G401.6 (cell line): ENCODE data around the gene FANK1.
"Not testable (repeated sequence)": the region's sequence is repeated elsewhere in the genome, so short reads cannot be mapped to it uniquely, and the experiment has no call there.

Source experiments
- FAIRE-seq: peaks from 2 replicates; lab custom pipeline; 2012; peaks lifted over from hg19 to GRCh38; lab: Jason Lieb, UNC

Gene FANK1

DNA sequence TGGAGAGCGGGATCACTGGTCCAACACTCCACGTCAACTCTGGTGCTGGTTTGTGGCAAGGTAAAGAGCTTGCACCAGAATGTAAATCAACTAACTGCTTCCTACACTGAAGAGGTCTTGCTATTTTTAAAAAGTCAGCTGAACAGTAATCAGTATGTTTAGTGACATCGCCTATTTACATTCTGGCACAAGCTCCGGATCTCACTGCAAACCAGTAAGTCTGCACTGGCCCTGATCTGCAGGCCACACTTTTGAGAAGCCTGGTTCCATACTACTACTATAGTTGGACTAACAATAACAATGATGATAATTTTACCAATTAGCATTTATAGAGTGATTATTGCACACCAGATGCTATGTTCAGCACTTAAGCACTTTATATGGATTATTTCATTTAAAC lies 6.9 kb upstream of the FANK1 start:
- not testable (repeated sequence) for FAIRE-seq

DNA sequence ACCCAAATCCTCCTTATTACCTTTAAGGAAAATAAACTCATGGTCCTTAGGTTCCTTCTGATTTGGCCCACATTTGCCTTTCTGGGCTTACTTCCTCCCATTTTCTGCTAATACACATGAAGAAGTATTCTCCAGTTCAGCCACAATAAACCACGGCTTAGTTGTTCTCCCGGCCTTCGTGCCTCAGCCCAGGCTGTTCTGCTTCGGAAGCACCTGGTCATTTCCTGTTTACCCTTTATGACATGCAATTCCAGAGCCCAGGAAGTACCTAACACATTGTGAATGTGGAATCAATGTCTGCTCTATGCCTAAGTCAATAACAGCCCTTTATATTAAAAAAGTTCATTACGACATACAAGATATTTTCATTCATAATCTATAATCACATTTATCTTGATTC lies 4.0 kb upstream of the FANK1 start:
- not testable (repeated sequence) for FAIRE-seq

DNA sequence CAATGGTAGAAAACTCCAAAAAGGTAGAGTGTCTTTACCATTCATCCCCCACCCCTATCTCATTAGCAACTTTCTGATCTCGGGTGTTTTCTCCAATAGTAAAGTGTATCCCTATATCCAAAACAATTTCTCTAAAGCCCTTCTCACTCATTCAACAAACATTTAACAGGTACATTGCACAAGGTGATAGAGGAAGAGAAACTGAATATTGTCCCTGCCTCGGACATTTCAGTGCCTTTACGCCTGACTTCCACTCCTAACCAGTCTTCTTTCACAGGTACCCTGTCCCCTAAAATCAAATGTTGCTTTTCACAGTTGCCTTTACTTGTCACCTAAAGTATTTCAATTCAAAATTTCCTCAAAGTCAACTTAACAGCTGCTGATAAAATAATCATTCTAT lies 2.2 kb upstream of the FANK1 start:
- not testable (repeated sequence) for FAIRE-seq

DNA sequence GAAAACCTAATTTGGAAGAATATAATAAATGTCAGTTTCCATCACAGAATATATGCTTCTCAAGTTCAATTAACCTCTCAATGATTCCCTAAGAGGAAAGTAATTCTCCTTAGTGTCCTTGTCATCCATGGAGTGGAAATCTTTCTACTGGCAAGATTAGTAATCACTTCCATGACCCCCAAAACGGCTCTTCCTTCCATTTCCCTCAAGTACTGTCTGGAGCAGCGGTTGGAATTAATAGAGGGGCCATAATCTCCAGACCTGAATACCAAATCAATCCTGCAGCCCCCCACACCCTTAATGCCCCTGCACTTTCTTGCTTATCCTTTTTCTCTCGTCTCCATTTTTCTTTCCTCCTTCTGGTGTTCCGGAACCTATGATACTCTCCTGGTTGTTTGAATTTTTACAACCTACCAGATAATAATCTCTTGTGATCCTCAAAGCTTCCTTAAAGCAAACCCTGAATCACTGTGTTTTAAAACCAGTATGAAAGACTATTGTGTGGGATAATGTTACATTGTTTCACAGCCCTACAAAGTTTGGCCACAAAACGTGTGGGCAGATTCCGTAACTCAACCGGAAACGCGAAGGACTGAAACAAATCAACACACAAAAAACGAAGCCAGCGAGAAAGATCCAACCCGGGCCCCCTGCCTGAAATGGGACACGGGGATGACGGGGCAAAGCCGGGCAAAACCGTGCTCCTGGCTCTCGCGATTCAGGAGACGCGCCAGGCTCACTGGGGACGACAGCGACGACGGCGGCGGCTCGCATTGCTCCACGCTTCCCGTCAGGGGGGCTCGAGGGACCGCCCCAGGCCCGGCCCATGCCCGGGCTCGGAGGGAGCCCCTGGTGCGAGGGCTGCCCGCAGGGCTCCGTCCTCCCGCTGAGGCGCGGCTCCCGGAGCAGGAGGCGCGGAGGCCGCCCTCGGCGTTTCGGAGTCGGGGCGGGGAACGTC lies 955 bp upstream of the FANK1 start:
- FAIRE-seq, result not testable (repeated sequence)

DNA sequence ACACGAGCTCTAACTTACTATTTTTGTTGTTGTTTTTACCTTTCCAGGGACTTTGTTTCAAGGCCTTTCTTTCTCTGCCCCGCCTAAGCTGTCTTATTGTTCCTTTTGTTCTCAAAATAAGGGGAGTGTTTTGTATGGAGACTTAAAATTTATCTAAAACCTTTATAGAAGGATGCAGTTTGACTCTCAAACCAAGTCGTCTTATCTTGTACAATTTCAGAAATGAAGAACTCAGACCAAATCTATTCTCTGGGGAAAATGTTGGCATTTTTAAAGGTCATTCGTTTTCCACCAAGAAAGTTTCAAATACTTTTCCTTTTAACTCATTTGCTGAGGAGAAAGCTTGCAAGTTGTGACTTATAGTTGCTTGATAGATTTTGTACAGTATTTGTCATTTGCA lies 953 bp downstream of the FANK1 start:
- FAIRE-seq, result not testable (repeated sequence)

DNA sequence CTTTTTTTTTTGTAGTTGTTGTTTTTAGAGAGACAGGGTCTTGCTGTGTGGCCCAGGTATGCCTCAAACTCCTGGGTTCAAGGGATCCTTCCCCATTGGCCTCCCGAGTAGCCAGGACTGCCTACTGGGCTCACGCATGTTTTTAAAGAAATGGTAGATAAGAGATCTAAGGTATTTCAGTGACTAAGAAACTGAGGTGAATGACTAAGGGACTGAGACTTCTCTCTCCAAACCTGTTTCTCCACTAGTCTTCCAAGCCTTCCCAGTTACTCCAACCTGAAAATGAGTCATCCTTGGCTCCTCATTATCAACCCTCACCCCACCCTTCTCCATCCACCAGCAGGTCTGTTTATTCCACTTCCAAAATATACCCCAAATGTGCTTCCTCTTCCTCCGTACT lies 4.6 kb downstream of the FANK1 start:
- not testable (repeated sequence) for FAIRE-seq

DNA sequence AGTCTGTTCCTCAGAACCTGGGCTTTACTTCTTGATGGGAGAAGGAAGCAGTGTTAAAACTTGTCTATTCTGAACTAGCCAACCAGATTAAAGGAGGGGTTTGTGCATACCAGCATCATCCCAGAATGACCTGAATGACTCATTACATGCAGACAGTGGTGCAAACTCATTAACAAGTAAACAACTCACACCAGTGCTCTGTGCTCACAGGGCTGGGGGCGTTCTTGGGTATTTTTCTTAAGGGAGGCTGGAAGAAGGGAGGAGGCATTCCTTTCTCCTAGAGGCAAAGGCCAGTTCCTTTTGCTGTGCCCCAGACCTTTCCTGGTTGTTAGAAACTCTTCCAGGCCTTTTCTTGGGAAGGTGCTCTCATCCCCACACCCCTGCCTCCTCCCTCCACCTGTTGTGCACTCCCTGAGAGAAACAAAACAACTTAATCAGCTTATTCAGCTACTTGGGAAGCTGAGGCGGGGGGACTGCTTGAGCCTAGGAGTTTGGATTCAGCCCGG lies 6.8 kb downstream of the FANK1 start:
- FAIRE-seq, result not testable (repeated sequence)

DNA sequence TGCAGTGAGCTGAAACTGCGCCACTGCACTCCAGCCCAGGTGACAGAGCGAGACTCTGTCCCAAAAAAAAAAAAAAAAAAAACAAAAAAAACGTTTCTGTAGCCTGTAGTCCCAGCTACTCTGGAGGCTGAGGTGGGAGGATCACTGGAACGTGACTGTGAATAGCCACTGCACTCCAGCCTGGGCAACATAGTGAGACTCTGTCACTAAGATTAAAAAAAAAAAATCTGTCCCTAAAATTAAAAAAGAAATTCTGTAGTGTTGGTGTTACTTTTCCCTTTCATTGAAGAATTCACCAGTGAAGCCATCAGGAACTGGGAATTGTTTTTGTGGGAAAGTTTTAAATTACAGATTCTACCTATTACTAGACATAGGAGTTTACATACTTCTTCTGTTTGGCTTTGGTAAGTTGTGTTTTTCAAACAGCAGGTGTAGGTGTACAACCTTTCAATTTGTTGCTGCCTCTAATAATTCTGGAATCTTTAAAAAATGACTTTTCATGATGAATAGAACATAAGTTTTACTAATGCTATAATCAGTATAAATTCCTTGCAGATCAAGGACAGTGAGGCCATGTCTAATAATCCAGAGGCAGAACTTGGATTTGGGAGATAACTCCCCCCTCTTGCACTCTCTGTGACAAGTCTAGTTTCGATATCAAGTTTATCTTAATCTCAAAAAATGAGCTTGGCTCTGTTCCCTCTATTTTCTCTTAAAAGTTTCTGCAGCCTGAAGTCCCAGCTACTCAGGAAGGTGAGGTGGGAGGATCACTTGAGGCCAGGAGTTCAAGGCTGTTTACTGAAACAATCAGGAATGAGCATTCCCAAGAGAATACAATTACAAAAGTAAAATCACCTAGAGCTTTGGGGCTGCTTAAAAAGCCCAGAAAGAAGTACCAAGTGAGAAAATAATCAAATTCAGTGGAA lies 9.0 kb downstream of the FANK1 start:
- FAIRE-seq, result not testable (repeated sequence)

DNA sequence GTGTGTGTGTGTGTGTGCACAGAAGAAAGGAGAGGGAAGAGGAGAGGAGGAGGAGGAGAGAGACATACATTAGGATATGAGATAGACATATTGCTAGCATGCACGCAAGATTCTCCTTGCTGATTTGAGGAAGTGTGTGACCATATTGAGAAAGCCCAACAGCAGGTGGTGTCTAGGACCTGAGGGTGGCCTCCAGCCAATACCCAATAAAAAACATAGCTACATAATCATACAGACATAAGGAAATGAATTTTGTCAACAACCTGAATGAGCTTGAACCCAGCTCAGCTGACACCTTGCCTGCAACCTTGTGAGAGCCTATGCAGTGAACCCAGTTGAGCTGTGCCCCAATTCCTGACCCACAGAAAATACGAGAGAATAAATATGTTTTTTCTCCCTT lies 11.2 kb downstream of the FANK1 start:
- not testable (repeated sequence) for FAIRE-seq

DNA sequence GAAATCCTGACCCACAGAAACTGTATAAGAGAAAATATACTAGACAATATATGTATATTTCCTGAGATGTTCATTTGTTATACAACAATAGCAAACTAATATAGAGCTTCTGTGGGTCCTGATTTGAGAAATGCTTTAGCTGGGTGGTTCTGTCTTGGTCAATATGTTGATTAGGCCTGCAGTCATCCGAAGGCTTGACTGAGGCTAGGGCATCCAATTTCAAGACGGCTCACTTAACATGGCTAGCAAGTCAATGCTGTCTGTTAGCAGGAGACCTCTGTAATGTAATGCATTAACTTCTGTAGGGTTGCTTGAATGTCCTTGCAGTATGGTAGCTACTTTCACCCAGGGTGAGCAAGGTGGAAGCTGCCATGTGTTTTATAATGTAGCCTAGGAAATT lies 12.4 kb downstream of the FANK1 start:
- not testable (repeated sequence) for FAIRE-seq

DNA sequence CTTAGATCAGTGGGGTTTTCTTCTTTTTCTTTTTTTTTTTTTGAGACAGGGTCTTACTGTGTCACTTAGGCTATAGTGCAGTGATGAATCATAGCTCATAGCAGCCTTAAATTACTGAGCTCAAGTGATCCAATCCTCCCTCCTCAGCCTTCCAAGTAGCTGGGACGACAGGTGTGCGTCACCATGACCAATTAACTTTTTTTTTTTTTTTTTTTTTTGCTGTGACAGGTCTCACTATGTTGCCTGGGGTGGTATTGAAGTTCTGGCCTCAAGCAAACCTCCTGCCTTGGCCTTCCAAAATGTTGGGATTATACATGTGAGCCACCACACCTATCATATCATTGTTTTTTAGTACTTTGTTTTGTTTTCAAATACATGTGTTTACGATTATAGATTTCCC lies 13.1 kb downstream of the FANK1 start:
- not testable (repeated sequence) for FAIRE-seq

DNA sequence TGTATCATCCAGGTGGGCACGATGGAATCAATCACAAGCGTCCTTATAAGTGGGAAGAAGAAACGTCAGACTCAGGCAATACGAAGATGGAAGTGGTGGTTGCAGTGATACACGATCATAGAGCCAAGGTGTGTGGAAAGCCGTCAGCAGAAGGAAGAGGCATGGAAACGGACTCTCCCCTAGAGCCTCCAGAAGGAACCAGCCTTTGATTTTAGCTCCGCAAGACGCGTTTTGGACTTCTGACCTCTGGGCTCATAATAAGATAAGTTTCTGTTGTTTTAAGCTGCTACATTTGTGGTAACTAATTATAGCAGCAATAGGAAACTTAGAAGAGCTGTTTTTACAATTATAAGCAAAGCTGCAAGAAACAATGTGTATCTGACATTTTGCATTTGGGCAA lies 14.8 kb downstream of the FANK1 start:
- no peak for FAIRE-seq

DNA sequence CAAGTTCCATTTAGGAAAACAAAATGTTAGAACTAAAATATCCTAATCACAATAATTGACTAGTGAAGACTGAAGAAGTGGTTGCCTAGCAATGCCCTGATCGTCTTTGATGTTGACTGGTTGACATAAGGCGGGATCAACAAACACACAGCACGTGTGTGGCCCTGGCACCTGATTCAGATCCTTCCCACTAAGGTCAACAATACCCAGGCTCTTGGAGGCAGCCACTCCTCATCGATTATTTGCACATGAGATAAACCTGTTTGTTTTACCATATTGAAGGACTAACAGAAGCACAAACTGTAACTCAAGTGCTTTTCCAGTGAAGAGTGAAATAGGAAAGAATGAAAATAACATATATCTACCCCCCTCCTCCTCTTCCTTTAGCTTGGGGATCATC lies 15.6 kb downstream of the FANK1 start:
- FAIRE-seq, result no peak

DNA sequence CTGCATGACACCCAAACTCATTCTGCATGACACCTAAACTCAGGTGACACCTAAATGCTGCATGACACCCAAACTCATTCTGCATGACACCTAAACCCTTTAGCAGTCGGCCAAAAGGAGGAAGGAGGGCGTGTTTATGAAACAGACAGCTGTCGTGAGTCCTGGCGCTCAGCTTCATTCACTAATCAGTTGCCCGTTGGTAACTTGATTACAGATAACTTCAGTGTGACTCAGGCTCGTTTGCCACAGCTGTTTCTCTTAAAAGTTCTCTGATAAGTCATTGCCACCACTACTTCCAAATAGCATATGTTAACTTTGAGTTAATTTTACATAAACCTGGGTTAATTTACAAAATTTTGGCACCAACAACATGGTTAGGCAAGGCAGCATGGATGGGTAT lies 16.9 kb downstream of the FANK1 start:
- FAIRE-seq, result not testable (repeated sequence)

DNA sequence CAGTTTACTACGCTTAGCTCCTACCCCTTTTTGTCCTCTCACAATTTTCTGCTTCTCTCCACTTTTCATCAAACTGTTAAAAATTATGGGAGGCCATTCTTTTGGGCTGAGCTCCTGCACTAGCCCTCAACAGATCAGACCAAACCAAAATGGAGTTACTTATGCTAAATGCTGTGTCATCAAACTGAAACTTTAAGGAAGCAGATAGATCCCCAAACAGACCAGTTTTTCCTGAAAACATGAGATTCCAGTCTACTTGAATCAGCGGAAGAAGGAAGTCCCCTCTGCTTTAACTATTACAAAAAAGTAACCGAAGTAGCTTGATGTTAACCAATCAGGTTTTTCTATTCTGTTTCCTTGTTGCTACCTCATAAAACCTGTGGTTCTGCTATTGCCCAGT lies 20.6 kb downstream of the FANK1 start:
- FAIRE-seq, result no peak

DNA sequence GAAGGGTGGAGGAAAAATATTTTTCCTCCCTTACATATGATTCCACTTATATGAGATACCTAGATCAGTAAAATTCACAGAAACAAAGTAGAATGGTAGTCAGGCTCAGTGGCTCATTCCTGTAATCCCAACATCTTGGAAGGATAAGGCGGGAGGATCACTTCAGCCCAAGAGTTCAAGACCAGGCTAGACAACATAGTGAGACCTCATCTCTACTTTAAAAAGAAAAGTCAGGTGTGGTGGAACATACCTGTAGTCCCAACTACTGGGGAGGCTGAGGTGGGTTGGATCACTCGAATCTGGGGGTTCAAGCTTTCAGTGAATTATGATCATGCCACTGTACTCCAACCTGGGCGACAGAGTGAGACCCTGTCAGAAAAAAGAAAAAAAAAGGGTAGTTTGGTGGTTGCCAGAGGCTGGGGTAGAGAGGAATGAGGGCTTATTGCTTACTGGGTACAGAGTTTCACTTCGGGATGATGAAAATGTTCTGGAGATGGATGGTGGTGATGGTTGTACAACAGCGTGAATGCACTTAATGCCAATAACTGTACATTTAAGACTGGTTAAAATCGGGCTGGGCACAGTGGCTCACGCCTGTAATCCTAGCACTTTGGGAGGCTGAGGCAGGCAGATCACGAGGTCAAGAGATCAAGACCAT lies 21.5 kb downstream of the FANK1 start:
- not testable (repeated sequence) for FAIRE-seq

DNA sequence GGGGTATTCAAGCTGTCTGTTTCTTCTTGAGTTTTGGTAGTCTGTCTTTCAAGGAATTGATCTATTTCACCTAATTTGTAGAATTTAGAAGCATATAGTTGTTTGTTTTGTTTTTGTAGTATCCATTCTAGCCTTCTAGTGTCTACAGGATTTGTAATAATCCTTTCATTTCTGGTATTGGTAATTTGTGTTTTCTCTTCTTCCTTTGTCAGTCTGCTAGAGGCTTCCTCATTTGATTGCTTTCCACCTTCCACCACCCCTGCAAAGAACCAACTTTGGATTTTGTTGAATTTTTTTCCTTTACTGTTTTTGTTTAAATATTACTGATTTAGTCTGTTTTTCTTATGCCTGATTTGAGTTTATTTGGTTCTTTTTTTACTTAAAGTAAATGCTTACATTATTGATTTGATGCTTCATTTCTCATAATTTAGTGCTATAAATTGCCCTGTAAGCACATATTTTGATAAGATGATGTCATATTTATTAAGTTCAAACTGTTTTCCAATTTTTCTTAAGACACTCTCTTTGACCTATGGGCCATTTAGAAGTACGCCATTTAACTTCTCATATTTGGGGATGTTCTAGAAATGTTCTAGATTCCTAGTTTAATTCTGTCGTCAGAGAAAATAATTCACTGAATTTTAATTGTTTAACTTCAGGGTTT lies 25.4 kb downstream of the FANK1 start:
- FAIRE-seq, result not testable (repeated sequence)

DNA sequence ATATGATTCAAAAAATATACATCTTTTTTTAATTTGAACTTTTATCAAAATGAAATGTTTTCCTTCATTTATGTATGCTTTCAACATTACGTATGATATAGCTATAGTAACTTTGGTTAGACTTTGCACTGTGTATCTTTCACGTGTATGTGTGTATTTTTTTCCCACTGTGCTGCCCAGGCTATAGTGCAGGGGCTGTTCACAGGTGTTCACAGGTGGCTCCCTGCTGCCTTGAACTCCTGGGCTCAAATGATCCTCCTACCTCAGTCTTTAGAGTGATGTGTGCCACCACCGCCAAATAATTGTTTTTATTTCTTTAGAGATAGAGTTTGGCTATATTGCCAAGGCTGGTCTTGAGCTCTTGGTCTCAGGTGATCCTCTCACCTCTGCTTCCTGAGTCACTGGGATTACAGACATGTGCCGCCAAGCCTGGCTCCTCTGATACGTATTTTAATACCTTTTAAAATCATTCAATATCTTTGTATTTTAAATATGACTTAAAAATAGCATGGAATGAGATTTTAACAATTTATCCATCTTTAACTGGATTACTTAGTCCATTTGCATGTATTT lies 29.0 kb downstream of the FANK1 start:
- no peak for FAIRE-seq

DNA sequence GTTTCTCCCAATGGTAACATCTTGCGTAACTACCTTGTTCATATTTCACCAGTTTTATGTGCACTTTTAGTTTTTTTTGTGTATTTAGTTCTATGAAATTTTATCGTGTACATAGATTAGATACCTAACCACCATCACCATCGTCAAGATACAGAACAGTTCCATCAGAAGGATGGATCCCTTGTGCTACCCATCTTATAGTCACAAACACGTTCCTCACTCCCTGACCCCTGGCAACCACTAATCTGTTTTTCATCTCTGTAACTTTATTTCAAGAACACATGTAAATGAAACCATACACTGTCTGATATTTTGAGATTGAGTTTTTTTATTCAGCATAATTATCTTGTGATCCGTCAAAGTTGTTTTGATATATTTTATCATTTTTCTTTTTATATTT lies 29.9 kb downstream of the FANK1 start:
- no peak for FAIRE-seq

DNA sequence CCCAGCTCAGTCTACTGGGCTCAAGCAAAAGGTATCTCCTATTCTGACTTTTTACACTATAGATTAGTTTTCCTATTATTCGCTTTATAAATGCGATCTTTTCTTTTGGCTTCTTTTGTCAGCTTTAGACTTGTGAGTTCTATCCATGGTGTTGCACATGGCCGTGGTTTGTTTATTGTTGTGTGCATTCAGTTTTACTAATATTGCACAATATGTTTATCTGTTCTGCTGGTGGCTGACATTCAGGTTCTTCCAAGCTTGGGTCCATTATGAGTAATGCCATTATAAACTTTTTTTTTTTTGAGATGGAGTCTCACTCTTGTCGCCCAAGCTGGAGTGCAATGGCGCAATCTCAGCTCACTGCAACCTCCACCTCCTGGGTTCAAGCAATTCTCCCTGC lies 30.9 kb downstream of the FANK1 start:
- not testable (repeated sequence) for FAIRE-seq

DNA sequence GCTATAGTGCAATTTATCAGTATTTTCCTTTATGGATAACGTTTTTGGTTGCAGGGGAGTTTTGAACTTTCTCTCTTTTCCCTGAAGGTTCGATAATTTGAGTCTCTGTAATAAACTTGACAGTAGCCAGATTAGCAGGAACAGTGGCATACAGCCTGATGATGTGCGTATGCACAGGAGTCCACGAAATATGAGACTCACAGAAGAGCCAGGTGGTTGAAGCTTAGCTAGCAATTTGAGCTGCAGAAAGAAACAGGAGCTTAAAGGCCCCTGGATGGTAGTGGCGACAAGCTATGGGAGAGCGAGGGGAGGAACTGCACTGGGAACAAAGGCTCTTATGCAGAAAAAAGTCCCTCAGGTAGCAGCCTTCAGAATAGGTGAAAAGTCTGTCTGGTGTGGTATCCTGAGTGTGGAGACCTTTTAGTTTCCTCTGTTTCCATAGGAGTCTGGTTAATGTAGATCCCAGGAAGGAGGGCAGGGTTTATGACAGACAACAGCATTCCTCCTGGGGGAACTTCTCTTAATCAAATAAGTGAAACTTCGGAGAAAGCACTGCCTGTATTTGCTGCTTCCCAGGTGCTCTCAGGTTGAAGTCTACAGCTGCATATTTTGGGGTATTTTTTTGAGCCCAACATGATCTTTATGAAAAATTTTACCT lies 32.7 kb downstream of the FANK1 start:
- no peak for FAIRE-seq
